ENCODE data around the gene DHX15.

- no peak for TF ChIP-seq CTCF (IDR thresholded peaks at IDR 0.05)
- no peak for TF ChIP-seq POLR2A (IDR thresholded peaks at IDR 0.05)
Measured at GRCh38 chr4:24529555-24529954, 54.8 kb downstream of the DHX15 start.

Data from stomach (tissue), 4 donors.